OCI-LY1 (cell line): ENCODE data around the gene P2RY6.

Experiments used
- H2AFZ ChIP-seq: fragments of 200-600 bp; sonication (generic), shearing (Covaris generic); 2 replicates; pipeline ENCODE4 v1.6.0; 2014; ENCODE audit warnings: antibody characterized with exemption, mild to moderate bottlenecking, low read length
- H3F3A ChIP-seq: fragments of 200-600 bp; sonication (generic), shearing (Covaris generic); 2 replicates; pipeline ENCODE4 v1.6.0; 2014; ENCODE audit warnings: mild to moderate bottlenecking, antibody characterized with exemption, low read length, moderate library complexity; ENCODE audit not compliant: insufficient read depth
- H3K27ac ChIP-seq: fragments of 200-600 bp; sonication (generic); 2 replicates; pipeline ENCODE4 v1.5.1; 2014; ENCODE audit warnings: low read length, mixed run types, mild to moderate bottlenecking, low read depth; ENCODE audit not compliant: poor library complexity, severe bottlenecking
- H3K27me3 ChIP-seq: fragments of 200-600 bp; sonication (generic); 2 replicates; pipeline ENCODE4 v1.6.0; 2014; ENCODE audit warnings: antibody characterized with exemption, mild to moderate bottlenecking, low read length, moderate library complexity; ENCODE audit not compliant: insufficient read depth
- H3K36me3 ChIP-seq: fragments of 200-600 bp; sonication (generic); 2 replicates; pipeline ENCODE4 v1.6.1; 2014; ENCODE audit warnings: mild to moderate bottlenecking, antibody characterized with exemption, low read length, moderate library complexity, mixed read lengths; ENCODE audit not compliant: insufficient read depth
- H3K4me1 ChIP-seq: fragments of 200-600 bp; sonication (generic); 2 replicates; pipeline ENCODE4 v1.5.1; 2014; ENCODE audit warnings: mild to moderate bottlenecking, low read length, moderate library complexity; ENCODE audit not compliant: insufficient read depth, severe bottlenecking
- H3K4me2 ChIP-seq: fragments of 200-600 bp; sonication (generic), shearing (Covaris generic); 2 replicates; pipeline ENCODE4 v1.6.1; 2014; ENCODE audit warnings: low read length
- H3K4me3 ChIP-seq: fragments of 200-600 bp; sonication (generic); 2 replicates; pipeline ENCODE4 v1.5.1; 2014; ENCODE audit warnings: low read length, low read depth, mild to moderate bottlenecking, mixed read lengths; ENCODE audit not compliant: poor library complexity, severe bottlenecking
- H3K79me2 ChIP-seq: fragments of 200-600 bp; shearing (Covaris generic); 2 replicates; pipeline ENCODE4 v1.6.1; 2016; ENCODE audit warnings: mixed run types, low read length, mixed read lengths; ENCODE audit not compliant: insufficient read depth
- H3K9ac ChIP-seq: fragments of 200-600 bp; sonication (generic), shearing (Covaris generic); 2 replicates; pipeline ENCODE4 v1.6.1; 2014; ENCODE audit warnings: mild to moderate bottlenecking, low read length, mixed read lengths
- H3K9me2 ChIP-seq: fragments of 200-600 bp; sonication (generic), shearing (Covaris generic); 2 replicates; pipeline ENCODE4 v1.6.1; 2014; ENCODE audit warnings: low read depth, mild to moderate bottlenecking, low read length, mixed read lengths
- H3K9me3 ChIP-seq: fragments of 200-600 bp; shearing (Covaris generic); 2 replicates; pipeline ENCODE4 v1.6.1; 2014; ENCODE audit warnings: low read length, mixed read lengths
- H4K20me1 ChIP-seq: fragments of 200-600 bp; sonication (generic), shearing (Covaris generic); 2 replicates; pipeline ENCODE4 v1.6.0; 2016; ENCODE audit warnings: mild to moderate bottlenecking, low read length; ENCODE audit not compliant: insufficient read depth
- EZH2 ChIP-seq: fragments of 200-600 bp; sonication (generic), shearing (Covaris generic); IDR thresholded peaks from 2 replicates; pipeline ENCODE4 v1.8.0; 2017; ENCODE audit warnings: borderline replicate concordance, mixed run types, mild to moderate bottlenecking, antibody characterized with exemption, low read length, moderate library complexity, mixed read lengths
- TF ChIP-seq, protein P1 (sequence below): fragments of 200-600 bp; sonication (generic), shearing (Covaris generic); IDR thresholded peaks from 2 replicates; pipeline ENCODE4 v1.5.1; 2017; ENCODE audit warnings: mild to moderate bottlenecking, antibody characterized with exemption, low read length, moderate library complexity, mixed read lengths

Gene P2RY6

DNA sequence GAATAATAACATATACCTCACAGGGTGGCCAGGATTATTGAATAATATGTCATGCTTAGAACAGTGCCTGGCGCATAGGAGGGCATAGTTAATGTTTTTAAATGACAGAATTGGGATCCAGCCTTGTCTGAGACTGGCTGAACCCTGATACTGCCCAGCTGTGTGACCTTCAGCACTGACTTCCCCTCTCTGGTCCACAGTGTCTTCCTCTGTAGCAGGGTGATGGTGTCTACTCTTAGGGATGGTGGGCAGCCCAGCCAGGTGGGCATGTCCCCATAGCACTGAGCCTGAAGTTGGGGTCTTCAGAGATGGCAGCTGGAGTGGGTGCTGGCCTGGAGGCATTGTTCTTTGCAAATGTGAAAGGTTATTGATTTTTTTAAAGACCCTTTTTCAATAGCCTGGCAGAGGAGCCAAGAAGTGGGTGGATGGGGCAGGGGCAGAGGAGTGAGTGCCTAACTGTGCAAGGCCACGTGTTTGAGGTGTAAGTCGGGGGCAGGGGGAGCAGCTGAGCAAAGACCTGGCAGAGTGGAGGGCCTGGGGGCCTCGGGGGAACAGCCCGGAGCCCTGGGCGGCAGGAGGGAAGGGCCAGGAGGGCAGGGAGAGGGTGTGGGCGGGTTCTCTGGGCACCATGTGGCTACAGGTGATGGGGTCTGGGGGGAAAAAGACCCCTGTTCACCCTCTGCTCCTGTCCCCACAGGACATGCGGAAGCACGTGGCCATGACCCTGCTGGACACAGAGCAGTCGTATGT lies 74.2 kb downstream of the P2RY6 start:
- Histone ChIP-seq H3K9ac (no peak overlapping the region), H3F3A (no peaks in the 10 kb centered on the region), H3K27me3 (no peaks in the 10 kb centered on the region; the same call in 1 of the 2 replicates), H3K4me2 (no peak overlapping the region), H3K4me1 (no peaks in the 10 kb centered on the region), H3K9me2 (no peaks in the 10 kb centered on the region), H3K4me3 (no peak overlapping the region), H3K9me3 (no peaks in the 10 kb centered on the region), H3K79me2 (no peaks in the 10 kb centered on the region), H4K20me1 (no peaks in the 10 kb centered on the region), H3K36me3 (no peaks in the 10 kb centered on the region), H2AFZ (no peak overlapping the region), H3K27ac (no peak overlapping the region)
- TF ChIP-seq, protein P1, sequence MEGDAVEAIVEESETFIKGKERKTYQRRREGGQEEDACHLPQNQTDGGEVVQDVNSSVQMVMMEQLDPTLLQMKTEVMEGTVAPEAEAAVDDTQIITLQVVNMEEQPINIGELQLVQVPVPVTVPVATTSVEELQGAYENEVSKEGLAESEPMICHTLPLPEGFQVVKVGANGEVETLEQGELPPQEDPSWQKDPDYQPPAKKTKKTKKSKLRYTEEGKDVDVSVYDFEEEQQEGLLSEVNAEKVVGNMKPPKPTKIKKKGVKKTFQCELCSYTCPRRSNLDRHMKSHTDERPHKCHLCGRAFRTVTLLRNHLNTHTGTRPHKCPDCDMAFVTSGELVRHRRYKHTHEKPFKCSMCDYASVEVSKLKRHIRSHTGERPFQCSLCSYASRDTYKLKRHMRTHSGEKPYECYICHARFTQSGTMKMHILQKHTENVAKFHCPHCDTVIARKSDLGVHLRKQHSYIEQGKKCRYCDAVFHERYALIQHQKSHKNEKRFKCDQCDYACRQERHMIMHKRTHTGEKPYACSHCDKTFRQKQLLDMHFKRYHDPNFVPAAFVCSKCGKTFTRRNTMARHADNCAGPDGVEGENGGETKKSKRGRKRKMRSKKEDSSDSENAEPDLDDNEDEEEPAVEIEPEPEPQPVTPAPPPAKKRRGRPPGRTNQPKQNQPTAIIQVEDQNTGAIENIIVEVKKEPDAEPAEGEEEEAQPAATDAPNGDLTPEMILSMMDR: no peak
- TF ChIP-seq EZH2: no peak

DNA sequence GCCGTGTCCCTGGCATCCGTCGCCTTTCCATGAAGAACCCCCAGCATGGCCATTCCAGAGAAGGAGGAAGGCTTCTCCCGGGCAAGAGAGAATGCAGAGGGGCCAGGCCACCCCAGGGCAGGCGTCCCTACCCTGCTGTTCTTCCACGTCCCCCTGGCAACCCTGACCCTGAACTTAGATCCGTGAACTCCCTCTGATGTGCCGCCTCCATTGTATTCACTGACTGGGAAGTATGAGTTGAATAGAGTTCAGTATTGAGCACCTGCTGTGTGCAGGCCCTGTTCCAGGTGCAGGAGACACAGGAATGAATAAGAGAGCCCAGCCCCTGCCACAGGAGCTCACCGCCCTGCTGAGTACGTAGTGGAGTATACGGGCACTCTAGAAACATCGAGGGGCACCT lies 74.9 kb downstream of the P2RY6 start:
- H2AFZ ChIP-seq: no peak overlapping the region
- no peaks in the 10 kb centered on the region for H3K9me2 ChIP-seq
- H3K4me3 ChIP-seq: no peak overlapping the region
- no peaks in the 10 kb centered on the region for H3K36me3 ChIP-seq
- H3K27me3 ChIP-seq: no peaks in the 10 kb centered on the region; the same call in 1 of the 2 replicates
- TF ChIP-seq, protein P1: no peak
- TF ChIP-seq EZH2: no peak
- H3K79me2 ChIP-seq: no peaks in the 10 kb centered on the region
- H4K20me1 ChIP-seq: no peaks in the 10 kb centered on the region
- no peak overlapping the region for H3K27ac ChIP-seq
- no peak overlapping the region for H3K9ac ChIP-seq
- no peaks in the 10 kb centered on the region for H3F3A ChIP-seq
- no peaks in the 10 kb centered on the region for H3K4me1 ChIP-seq
- no peak overlapping the region for H3K4me2 ChIP-seq
- H3K9me3 ChIP-seq: no peaks in the 10 kb centered on the region
